OCI-LY7 (cell line): ENCODE results near the gene NUP62. TPM values are rescaled to one million over a fixed set of nuclear protein-coding genes. Genes with fewer than 3 reads are reported as not detected.

Experiments used
- BruUV-seq: library from RNA; stranded (reverse); fragments of 400-500 nt; replicated peaks from 2 replicates; lab custom pipeline; 2021; lab: Mats Ljungman, UMichigan
- CTCF ChIA-PET: fragments of 300-600 bp; sonication (Branson Sonifier 250); formaldehyde crosslinking; loops from one replicate; lab custom pipeline; 2022; ENCODE audit warnings: antibody characterized with exemption; ENCODE audit not compliant: unreplicated experiment; lab: Charles Lee
- POLR2A ChIA-PET: fragments of 300-600 bp; sonication (Branson Sonifier 250); formaldehyde crosslinking; loops from one replicate; lab custom pipeline; 2022; ENCODE audit warnings: antibody characterized with exemption; lab: Charles Lee
- DNase-seq: peaks from one replicate; pipeline ENCODE4 v3.0.0-alpha.2; 2015; ENCODE audit warnings: low spot score
- H2AFZ ChIP-seq: fragments of 200-600 bp; sonication (generic), shearing (Covaris generic); 2 replicates; pipeline ENCODE4 v1.6.1; 2014; ENCODE audit warnings: mild to moderate bottlenecking, antibody characterized with exemption, low read length, moderate library complexity
- H3K27ac ChIP-seq: fragments of 200-600 bp; sonication (generic); 2 replicates; pipeline ENCODE4 v1.5.1; 2014; ENCODE audit warnings: mixed run types, low read depth, mild to moderate bottlenecking, moderate library complexity, low read length, inconsistent platforms; ENCODE audit not compliant: poor library complexity, severe bottlenecking
- H3K36me3 ChIP-seq: fragments of 200-600 bp; sonication (generic); 2 replicates; pipeline ENCODE4 v1.6.1; 2014; ENCODE audit warnings: mild to moderate bottlenecking, antibody characterized with exemption, low read length, moderate library complexity, mixed read lengths; ENCODE audit not compliant: insufficient read depth
- H3K4me1 ChIP-seq: fragments of 200-600 bp; sonication (generic); 2 replicates; pipeline ENCODE4 v1.5.1; 2014; ENCODE audit warnings: mild to moderate bottlenecking, low read length; ENCODE audit not compliant: insufficient read depth, poor library complexity, severe bottlenecking
- H3K4me2 ChIP-seq: fragments of 200-600 bp; sonication (generic); 2 replicates; pipeline ENCODE4 v1.6.1; 2014; ENCODE audit warnings: mild to moderate bottlenecking, low read length
- H3K4me3 ChIP-seq: fragments of 200-600 bp; sonication (generic); 2 replicates; pipeline ENCODE4 v1.5.1; 2014; ENCODE audit warnings: mild to moderate bottlenecking, low read depth, low read length; ENCODE audit not compliant: poor library complexity, severe bottlenecking
- H3K79me2 ChIP-seq: fragments of 200-600 bp; sonication (generic); 2 replicates; pipeline ENCODE4 v1.6.1; 2016; ENCODE audit warnings: low read depth, mild to moderate bottlenecking, low read length, moderate library complexity, mixed read lengths; ENCODE audit not compliant: insufficient read depth
- H3K9me2 ChIP-seq: fragments of 200-600 bp; sonication (generic); 2 replicates; pipeline ENCODE4 v1.6.1; 2016; ENCODE audit warnings: mild to moderate bottlenecking, low read length, mixed read lengths; ENCODE audit not compliant: insufficient read depth
- H3K9me3 ChIP-seq: fragments of 200-600 bp; sonication (generic); 2 replicates; pipeline ENCODE4 v1.6.1; 2014; ENCODE audit warnings: mild to moderate bottlenecking, mixed run types, low read length, mixed read lengths
- H4K20me1 ChIP-seq: fragments of 200-600 bp; sonication (generic); 2 replicates; pipeline ENCODE4 v1.6.1; 2014; ENCODE audit warnings: mild to moderate bottlenecking, antibody characterized with exemption, low read length, moderate library complexity, mixed read lengths; ENCODE audit not compliant: insufficient read depth
- CTCF ChIP-seq: fragments of 200-600 bp; sonication (generic); conservative IDR thresholded peaks from 2 replicates; pipeline ENCODE4 v1.5.1; 2014; ENCODE audit warnings: mild to moderate bottlenecking, antibody characterized with exemption, low read length, moderate library complexity, mixed read lengths
- EZH2phosphoT487 ChIP-seq: fragments of 200-600 bp; sonication (generic); IDR thresholded peaks from 2 replicates; pipeline ENCODE4 v1.6.1; 2018; ENCODE audit warnings: low read depth, borderline replicate concordance, mild to moderate bottlenecking, mixed run types, antibody characterized with exemption, low read length, moderate library complexity, mixed read lengths
- intact Hi-C: fragments of 100-400 bp; cut with micrococcal nuclease; formaldehyde crosslinking; loops from one replicate; pipeline ENCODE4 v1.10.0; 2022; ENCODE audit not compliant: unreplicated experiment
- total RNA-seq, 2 experiments: library from RNA; depleted of rRNA in 1 of 2; stranded (reverse); fragments of >200 nt in 1 of 2; shearing (Covaris generic) in 1 of 2; gene quantifications; 2 replicates each; pipeline ENCODE4 v1.2.3, GENCODE V29; 2014 to 2022

NUP62 gene
- total RNA-seq, 2 experiments from 2014 or later, result 75.6 to 76.3 TPM

- POLR2A ChIA-PET, result no interaction called here
- Histone ChIP-seq H3K4me1 (peaks cover 21% of the 10 kb centered on the region), H3K4me3 (no peak overlapping the region)
Measured at GRCh38 chr19:49932731-49933131, 3.4 kb upstream of the NUP62 start.

DNA sequence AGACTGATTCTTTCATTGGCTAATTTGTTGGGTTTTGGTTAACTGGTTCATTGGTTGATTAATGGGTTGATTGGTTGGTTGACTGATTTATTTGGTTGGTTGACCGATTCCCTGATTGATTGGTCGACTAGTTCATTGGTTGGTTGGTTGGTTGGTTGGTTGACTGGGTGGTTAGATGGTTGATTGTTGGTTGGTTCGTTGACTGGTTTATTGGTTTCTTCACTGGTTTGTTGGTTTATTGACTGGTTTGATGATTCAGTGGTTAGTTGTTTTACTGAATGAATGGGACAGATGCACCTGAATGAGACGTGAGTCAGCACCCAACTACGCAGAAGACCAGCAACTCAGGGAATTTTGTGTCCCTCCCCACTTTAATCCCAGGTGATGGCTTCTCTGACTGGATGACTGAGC is 2.7 kb upstream of the NUP62 start:
- Histone ChIP-seq H3K27ac (no peak overlapping the region), H4K20me1 (peaks cover 28% of the 10 kb centered on the region), H2AFZ (no peak overlapping the region), H3K4me1 (peaks cover 28% of the 10 kb centered on the region), H3K9me2 (no peaks in the 10 kb centered on the region), H3K4me2 (0 out of 2 replicates have a peak overlapping the region, but pooled peaks have one; percentile 92), H3K79me2 (peaks cover 49% of the 10 kb centered on the region), H3K9me3 (no peaks in the 10 kb centered on the region), H3K4me3 (no peak overlapping the region), H3K36me3 (peaks cover 60% of the 10 kb centered on the region)
- ChIA-PET POLR2A (no interaction called here), CTCF (no interaction called here)
- no peak for DNase-seq
- TF ChIP-seq EZH2phosphoT487, result no peak
- no peak for TF ChIP-seq CTCF
- BruUV-seq, result no TSS peak
- intact Hi-C loops, result no loop called here

More at GRCh38 chr19:49932731-49933131, 3.4 kb upstream of the NUP62 start:
- H3K27ac ChIP-seq, result no peak overlapping the region
- no peak for DNase-seq
- H3K4me2 ChIP-seq, result no peak overlapping the region
- peaks cover 53% of the 10 kb centered on the region for H3K36me3 ChIP-seq
- CTCF ChIA-PET, result no interaction called here
- BruUV-seq, result no TSS peak
- peaks cover 43% of the 10 kb centered on the region for H3K79me2 ChIP-seq
- TF ChIP-seq CTCF (no peak), EZH2phosphoT487 (no peak)
- intact Hi-C loops, result no loop called here
- H2AFZ ChIP-seq, result no peak overlapping the region
- no peaks in the 10 kb centered on the region for H3K9me3 ChIP-seq
- no peaks in the 10 kb centered on the region for H3K9me2 ChIP-seq
- H4K20me1 ChIP-seq, result peaks cover 23% of the 10 kb centered on the region

DNA sequence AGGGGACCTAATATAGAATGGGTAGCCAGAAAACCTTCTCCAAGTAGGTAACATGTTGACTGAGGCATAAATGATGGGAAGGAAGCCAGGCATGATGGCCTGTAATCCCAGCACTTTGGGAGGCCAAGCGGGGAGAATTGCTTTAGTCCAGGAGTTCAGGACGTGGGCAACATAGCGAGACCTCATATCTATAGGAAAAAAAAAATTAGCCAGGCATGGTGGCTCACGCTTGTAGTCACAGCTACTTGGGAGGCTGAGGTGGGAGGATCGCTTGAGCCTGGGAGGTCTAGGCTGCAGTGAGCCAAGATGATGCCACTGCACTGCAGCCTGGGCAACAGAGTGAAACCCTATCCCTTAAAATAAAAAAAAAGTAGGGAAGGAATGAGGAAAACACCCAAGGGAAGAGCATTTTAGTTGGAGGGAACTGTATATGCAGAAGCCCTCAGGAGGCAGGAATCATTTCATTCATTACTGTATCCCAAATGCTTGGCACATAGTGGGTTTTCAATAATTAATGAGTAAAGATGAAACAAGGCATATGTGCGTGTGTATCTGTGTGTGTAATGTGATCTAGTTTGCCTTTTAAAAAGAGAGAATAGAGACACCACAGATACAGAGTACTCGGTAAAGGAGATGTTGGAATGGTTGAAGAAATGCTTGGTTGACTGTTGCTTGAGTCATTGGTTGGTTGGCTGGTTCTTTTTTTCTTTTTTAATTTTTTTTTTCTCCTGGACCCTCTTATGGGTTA is 2.2 kb upstream of the NUP62 start:
- BruUV-seq, result TSS peak; percentile 28
- Histone ChIP-seq H3K79me2 (peaks cover 55% of the 10 kb centered on the region), H4K20me1 (peaks cover 28% of the 10 kb centered on the region), H3K36me3 (peaks cover 66% of the 10 kb centered on the region), H3K27ac (peak overlapping the region; percentile 90), H3K9me3 (no peaks in the 10 kb centered on the region), H3K4me3 (peak overlapping the region; percentile 91), H2AFZ (no peak overlapping the region), H3K9me2 (no peaks in the 10 kb centered on the region), H3K4me1 (peaks cover 34% of the 10 kb centered on the region), H3K4me2 (peak overlapping the region; percentile 92)
- TF ChIP-seq EZH2phosphoT487, result no peak
- no peak for TF ChIP-seq CTCF
- intact Hi-C loops, result loop anchor here (1.0 kb wide), 1 partner anchor 50 kb away; no protein-coding TSS in a partner anchor
- POLR2A ChIA-PET, result interaction anchor here (0.6 kb wide), 1 partner anchor 32 kb away, joined by 4 read pairs; no protein-coding TSS in a partner anchor
- CTCF ChIA-PET, result no interaction called here
- no peak for DNase-seq
